ENCODE results near the gene PPP1R3C. TPM values are rescaled to one million over a fixed set of nuclear protein-coding genes. Genes with fewer than 3 reads are reported as not detected.

The PPP1R3C gene
- total RNA-seq, 2 experiments from 2014 or later = 0.63 to 0.71 TPM

DNA sequence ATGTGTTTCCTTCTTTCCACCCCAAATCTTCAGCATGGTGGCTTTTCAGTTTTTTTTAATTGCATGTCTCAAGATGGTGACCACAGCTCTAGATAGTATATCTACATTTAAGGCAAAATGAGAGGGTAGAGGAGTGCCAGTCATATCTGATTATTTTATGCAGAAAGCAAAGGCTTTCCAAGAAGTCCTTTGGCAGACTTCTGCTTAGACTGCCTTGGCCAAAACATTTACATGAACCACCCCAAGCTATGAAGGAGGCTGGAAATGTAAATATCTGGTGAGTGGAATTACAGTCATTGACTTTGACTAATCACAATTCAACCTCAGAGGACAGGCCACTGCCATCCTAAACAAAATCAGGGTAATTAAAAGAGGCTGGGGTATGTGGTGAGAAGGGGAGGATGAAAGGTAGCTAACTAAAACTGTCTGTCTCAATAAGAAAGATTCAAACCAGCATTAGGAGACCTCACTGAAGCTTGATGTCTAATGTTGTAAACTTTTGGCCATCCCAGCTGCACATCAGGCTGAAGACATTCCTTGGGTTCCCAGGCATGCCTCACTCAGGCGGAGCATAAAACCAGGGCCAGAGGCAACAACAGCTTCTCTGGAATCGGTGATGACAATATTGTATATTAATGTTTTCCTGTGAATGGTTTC is 53.4 kb downstream of the PPP1R3C start:
- no peak overlapping the region for H3K4me3 Mint-ChIP-seq
- POLR2A ChIA-PET = no interaction called here

More for the DNA sequence above, 53.4 kb downstream of the PPP1R3C start:
- H3K27me3 Mint-ChIP-seq = peaks cover 7% of the 10 kb centered on the region
- intact Hi-C loops (cut with DNase I, micrococcal nuclease) = no loop called here
- no peaks in the 10 kb centered on the region for H3K4me1 Mint-ChIP-seq
- CTCF ChIA-PET = interaction anchor here (1.3 kb wide), 1 partner anchor 281 kb away, joined by 3 read pairs; no protein-coding TSS in a partner anchor
- DNase-seq (no peak), ATAC-seq (no peak)
- no peaks in the 10 kb centered on the region for H3K9me3 Mint-ChIP-seq (ENCODE audit: low read depth)
- H3K27ac Mint-ChIP-seq = no peak overlapping the region
- H3K36me3 Mint-ChIP-seq (ENCODE audit: low read depth) = no peaks in the 10 kb centered on the region

Other genes with a start within 250 kb of the PPP1R3C start
- gene HECTD2, start 222.7 kb downstream of the PPP1R3C start, total RNA-seq = 1 to 10 TPM; 3.5 to 9.7 TPM
- 10 to 100 TPM; 32.0 to 35.7 TPM for gene TNKS2, start 165.4 kb upstream of the PPP1R3C start, total RNA-seq